H1 (cell line): ENCODE data around the gene ALDH5A1. TPM values are rescaled to one million over a fixed set of nuclear protein-coding genes. Genes with fewer than 3 reads are reported as not detected.

Source experiments
- CTCF ChIA-PET: fragments of 300-600 bp; sonication (Branson Sonifier 250); formaldehyde crosslinking; loops from one replicate; lab custom pipeline; 2021; ENCODE audit not compliant: partially characterized antibody; lab: Charles Lee
- POLR2A ChIA-PET: fragments of 300-600 bp; sonication (Branson Sonifier 250); formaldehyde crosslinking; loops from one replicate; lab custom pipeline; 2021; ENCODE audit warnings: inconsistent platforms; ENCODE audit not compliant: partially characterized antibody; lab: Charles Lee
- DNase-seq, 2 experiments: peaks; one replicate each; pipeline versions ENCODE4 v3.0.0 to v3.0.0-alpha.2; 2010 to 2022; ENCODE audit warnings: low spot score in 2 of 2, low read depth in 1 of 2, mixed read lengths in 1 of 2
- FAIRE-seq: peaks from 2 replicates; lab custom pipeline; 2011; peaks lifted over from hg19 to GRCh38; lab: Jason Lieb, UNC
- H2AFZ ChIP-seq: 2 replicates; pipeline ENCODE4 v1.8.1; 2012; ENCODE audit warnings: low read length, inconsistent platforms
- H2AK5ac ChIP-seq: 2 replicates; pipeline ENCODE4 v1.6.1; 2013; ENCODE audit warnings: low read depth, low read length
- H2BK120ac ChIP-seq: replicated peaks from 2 replicates; pipeline ENCODE3; 2013; ENCODE audit warnings: low read depth, low read length, inconsistent platforms
- H2BK12ac ChIP-seq: 2 replicates; pipeline ENCODE4 v1.6.1; 2013; ENCODE audit warnings: low read depth, low read length
- H2BK15ac ChIP-seq: 2 replicates; pipeline ENCODE4 v1.6.1; 2013; ENCODE audit warnings: low read length
- H2BK20ac ChIP-seq: 2 replicates; pipeline ENCODE4 v1.6.1; 2013; ENCODE audit warnings: low read length
- H2BK5ac ChIP-seq: 2 replicates; pipeline ENCODE4 v1.6.1; 2013; ENCODE audit warnings: low read depth, low read length
- H3K14ac ChIP-seq: 2 replicates; pipeline ENCODE4 v1.6.1; 2013; ENCODE audit warnings: inconsistent platforms; ENCODE audit not compliant: insufficient read length
- H3K18ac ChIP-seq: 2 replicates; pipeline ENCODE4 v1.6.1; 2013; ENCODE audit warnings: low read length; ENCODE audit errors: extremely low read depth
- H3K23ac ChIP-seq: 2 replicates; pipeline ENCODE4 v1.6.1; 2013; ENCODE audit warnings: inconsistent platforms; ENCODE audit not compliant: insufficient read length
- H3K23me2 ChIP-seq: 2 replicates; pipeline ENCODE4 v1.6.1; 2013; ENCODE audit warnings: low read depth, low read length
- H3K27ac ChIP-seq: 2 replicates; pipeline ENCODE4 v1.6.1; 2011; ENCODE audit warnings: low read depth, low read length, inconsistent platforms
- H3K27me3 ChIP-seq, 4 experiments: replicated peaks in 1 of 4; 1 replicate in 1 of 4; 2 replicates in 3 of 4; pipeline versions ENCODE4 v1.6.1 to v1.8.1; 2011 to 2013; ENCODE audit warnings: low read length in 3 of 4, mild to moderate bottlenecking in 3 of 4, inconsistent platforms in 2 of 4, mixed read lengths in 2 of 4, moderate library complexity in 1 of 4; ENCODE audit not compliant: control insufficient read depth in 3 of 4, insufficient read depth in 3 of 4; ENCODE audit errors: extremely low read depth in 1 of 4
- H3K36me3 ChIP-seq, 4 experiments: 2 replicates each; pipeline versions ENCODE4 v1.6.1 to v1.8.1; 2011 to 2013; ENCODE audit warnings: mild to moderate bottlenecking in 4 of 4, low read length in 3 of 4, moderate library complexity in 2 of 4, control low read depth in 1 of 4, inconsistent platforms in 1 of 4; ENCODE audit not compliant: insufficient read depth in 4 of 4, control insufficient read depth in 2 of 4
- H3K4ac ChIP-seq: replicated peaks from 2 replicates; pipeline ENCODE3; 2013; ENCODE audit warnings: low read length, low read depth, mixed read lengths, inconsistent platforms; ENCODE audit not compliant: insufficient read length
- H3K4me1 ChIP-seq, 4 experiments: replicated peaks in 1 of 4; 1 replicate in 1 of 4; 2 replicates in 3 of 4; pipeline versions ENCODE4 v1.6.1 to v1.8.1; 2011 to 2013; ENCODE audit warnings: low read length in 3 of 4, inconsistent platforms in 2 of 4, mixed read lengths in 1 of 4; ENCODE audit not compliant: insufficient read depth in 4 of 4, control insufficient read depth in 3 of 4
- H3K4me2 ChIP-seq, 2 experiments: 2 replicates each; pipeline versions ENCODE4 v1.6.1 to v1.8.1; 2011 to 2013; ENCODE audit warnings: low read depth in 2 of 2, low read length in 2 of 2, control low read depth in 1 of 2, inconsistent platforms in 1 of 2, mild to moderate bottlenecking in 1 of 2; ENCODE audit not compliant: insufficient read depth in 1 of 2
- H3K4me3 ChIP-seq, 4 experiments: fragments of 200-600, 300-600 bp in 1 of 4; sonication (generic), shearing (Covaris generic), sonication (Bioruptor Twin) in 1 of 4; 2 replicates each; pipeline versions ENCODE4 v1.5.1 to v1.8.1; 2011 to 2016; ENCODE audit warnings: low read length in 4 of 4, low read depth in 3 of 4, control low read depth in 2 of 4, inconsistent platforms in 2 of 4, mild to moderate bottlenecking in 2 of 4, mixed read lengths in 1 of 4, moderate library complexity in 1 of 4; ENCODE audit not compliant: insufficient read depth in 2 of 4; ENCODE audit errors: extremely low read depth in 1 of 4
- H3K56ac ChIP-seq: replicated peaks from 2 replicates; pipeline ENCODE3; 2013; ENCODE audit warnings: low read depth, mild to moderate bottlenecking, mixed read lengths, low read length, inconsistent platforms; ENCODE audit not compliant: insufficient read length
- H3K79me1 ChIP-seq: 2 replicates; pipeline ENCODE4 v1.6.1; 2013; ENCODE audit warnings: low read depth, low read length, control low read depth
- H3K79me2 ChIP-seq, 2 experiments: 2 replicates each; pipeline versions ENCODE4 v1.6.1 to v1.8.1; 2012 to 2013; ENCODE audit warnings: low read length in 2 of 2, mild to moderate bottlenecking in 2 of 2, inconsistent platforms in 1 of 2; ENCODE audit not compliant: insufficient read depth in 2 of 2, control insufficient read depth in 1 of 2
- H3K9ac ChIP-seq, 4 experiments: replicated peaks in 1 of 4; 1 replicate in 1 of 4; 2 replicates in 3 of 4; pipeline versions ENCODE4 v1.6.1 to v1.8.1; 2011 to 2013; ENCODE audit warnings: low read depth in 3 of 4, low read length in 3 of 4, control low read depth in 2 of 4, mild to moderate bottlenecking in 2 of 4, moderate library complexity in 2 of 4, inconsistent platforms in 1 of 4; ENCODE audit errors: extremely low read depth in 1 of 4
- H3K9me3 ChIP-seq, 2 experiments: 2 replicates each; pipeline versions ENCODE4 v1.6.1 to v1.8.1; 2012 to 2013; ENCODE audit warnings: mild to moderate bottlenecking in 2 of 2, moderate library complexity in 2 of 2, control low read depth in 1 of 2, inconsistent platforms in 1 of 2, low read depth in 1 of 2, low read length in 1 of 2, mixed read lengths in 1 of 2; ENCODE audit not compliant: insufficient read depth in 2 of 2
- H4K20me1 ChIP-seq, 2 experiments: replicated peaks in 1 of 2; 2 replicates each; pipeline versions ENCODE3 to v1.8.1; 2011 to 2013; ENCODE audit warnings: inconsistent platforms in 2 of 2, low read length in 2 of 2, mild to moderate bottlenecking in 1 of 2; ENCODE audit not compliant: insufficient read depth in 2 of 2, control insufficient read depth in 1 of 2
- H4K5ac ChIP-seq: 2 replicates; pipeline ENCODE4 v1.6.1; 2013; ENCODE audit warnings: low read length, low read depth, mixed read lengths, inconsistent platforms; ENCODE audit not compliant: insufficient read length
- H4K8ac ChIP-seq: 2 replicates; pipeline ENCODE4 v1.8.0; 2013; ENCODE audit warnings: mild to moderate bottlenecking, moderate library complexity, low read length, inconsistent platforms; ENCODE audit not compliant: insufficient read depth; ENCODE audit errors: extremely low read depth
- H4K91ac ChIP-seq: replicated peaks from 2 replicates; pipeline ENCODE3; 2013; ENCODE audit warnings: low read length, mixed read lengths, inconsistent platforms; ENCODE audit not compliant: insufficient read length
- ASH2L ChIP-seq: fragments of 200-600, 300-600 bp; sonication (generic); IDR thresholded peaks from one replicate; pipeline ENCODE4 v1.7.1; 2017; ENCODE audit warnings: low read length
- BACH1 ChIP-seq: IDR thresholded peaks from 2 replicates; pipeline ENCODE4 v1.6.1; 2012; ENCODE audit warnings: low read length, improper control_type of control experiment
- BCL11A ChIP-seq, 2 experiments: IDR thresholded peaks; one replicate each; pipeline ENCODE4 v1.6.1; 2011; ENCODE audit warnings: low read depth in 2 of 2, low read length in 2 of 2, mild to moderate bottlenecking in 2 of 2
- POLR2AphosphoS5 ChIP-seq: IDR thresholded peaks from 2 replicates; pipeline ENCODE4 v1.6.1; 2011; ENCODE audit warnings: low read depth, low read length
- POU5F1 ChIP-seq: IDR thresholded peaks from 2 replicates; pipeline ENCODE4 v1.6.1; 2011; ENCODE audit warnings: low read depth, mild to moderate bottlenecking, low read length, moderate library complexity
- RAD21 ChIP-seq, 2 experiments: IDR thresholded peaks in 1 of 2; conservative IDR thresholded peaks in 1 of 2; 2 replicates each; pipeline ENCODE4 v1.6.1; 2011; ENCODE audit warnings: low read depth in 2 of 2, low read length in 2 of 2, improper control_type of control experiment in 1 of 2, inconsistent platforms in 1 of 2, mild to moderate bottlenecking in 1 of 2, moderate library complexity in 1 of 2
- SIN3A ChIP-seq, 2 experiments: IDR thresholded peaks in 1 of 2; conservative IDR thresholded peaks in 1 of 2; 2 replicates each; pipeline ENCODE4 v1.6.1; 2011 to 2012; ENCODE audit warnings: low read length in 2 of 2, improper control_type of control experiment in 1 of 2, low read depth in 1 of 2, mild to moderate bottlenecking in 1 of 2
- SIX5 ChIP-seq: IDR thresholded peaks from 2 replicates; pipeline ENCODE4 v1.6.1; 2011; ENCODE audit warnings: mild to moderate bottlenecking, low read depth, low read length
- SP2 ChIP-seq: IDR thresholded peaks from 2 replicates; pipeline ENCODE4 v1.6.1; 2012; ENCODE audit warnings: mild to moderate bottlenecking, low read length, inconsistent platforms
- SUZ12 ChIP-seq: fragments of 200-600 bp; sonication (generic); IDR thresholded peaks from 2 replicates; pipeline ENCODE4 v1.6.1; 2012; ENCODE audit warnings: mild to moderate bottlenecking, inconsistent platforms, low read length, moderate library complexity, mixed read lengths
- TCF12 ChIP-seq: IDR thresholded peaks from 2 replicates; pipeline ENCODE4 v1.6.1; 2011; ENCODE audit warnings: low read depth, mild to moderate bottlenecking, low read length
- ZNF274 ChIP-seq: IDR thresholded peaks from 2 replicates; pipeline ENCODE4 v1.7.0; 2012; ENCODE audit warnings: low read length, borderline replicate concordance; ENCODE audit errors: extremely low read depth
- WGBS, 2 experiments: shearing (Covaris generic) in 1 of 2; methylation state at CpG; one replicate each; pipeline versions ENCODE4 v1.1.6 to v1.1.7; 2013 to 2015; ENCODE audit warnings: low lambda C conversion rate in 2 of 2, mixed read lengths in 2 of 2, inconsistent platforms in 1 of 2, low coverage in 1 of 2, missing lambda C conversion rate in 1 of 2; ENCODE audit not compliant: insufficient replicate concordance in 2 of 2, insufficient coverage in 1 of 2, insufficient read length in 1 of 2; ENCODE audit errors: extremely low coverage in 1 of 2, missing lambda C conversion rate in 1 of 2; 5-methylcytosine and 5-hydroxymethylcytosine counted together
- polyA plus RNA-seq, 7 experiments: library from polyadenylated mRNA; depleted of rRNA in 3 of 7; stranded (reverse) in 5 of 7; unstranded in 2 of 7; fragments of >200 nt in 5 of 7; fragments of 200-250 nt in 2 of 7; gene quantifications; 1 replicate in 5 of 7; 2 replicates in 1 of 7; 4 replicates in 1 of 7; pipeline versions ENCODE4 v1.2.1 to v1.2.3, GENCODE V29; 2011 to 2013; ENCODE audit warnings: missing spikeins in 2 of 7, mixed read lengths in 2 of 7
- total RNA-seq: library from RNA; stranded (reverse); fragmentation: NEBNext Ultra II Directional; extraction: Animal tissue kit (Norgen Biotek cat#: 25700); gene quantifications from 2 replicates; pipeline ENCODE4 v1.2.1, GENCODE V29; 2021

ALDH5A1 gene
- total and polyA plus RNA-seq, 2 of the 8 experiments (the other 6 are each of a cell fraction or from before 2014, with no cell fraction given) = 1.5 to 2.4 TPM

DNA sequence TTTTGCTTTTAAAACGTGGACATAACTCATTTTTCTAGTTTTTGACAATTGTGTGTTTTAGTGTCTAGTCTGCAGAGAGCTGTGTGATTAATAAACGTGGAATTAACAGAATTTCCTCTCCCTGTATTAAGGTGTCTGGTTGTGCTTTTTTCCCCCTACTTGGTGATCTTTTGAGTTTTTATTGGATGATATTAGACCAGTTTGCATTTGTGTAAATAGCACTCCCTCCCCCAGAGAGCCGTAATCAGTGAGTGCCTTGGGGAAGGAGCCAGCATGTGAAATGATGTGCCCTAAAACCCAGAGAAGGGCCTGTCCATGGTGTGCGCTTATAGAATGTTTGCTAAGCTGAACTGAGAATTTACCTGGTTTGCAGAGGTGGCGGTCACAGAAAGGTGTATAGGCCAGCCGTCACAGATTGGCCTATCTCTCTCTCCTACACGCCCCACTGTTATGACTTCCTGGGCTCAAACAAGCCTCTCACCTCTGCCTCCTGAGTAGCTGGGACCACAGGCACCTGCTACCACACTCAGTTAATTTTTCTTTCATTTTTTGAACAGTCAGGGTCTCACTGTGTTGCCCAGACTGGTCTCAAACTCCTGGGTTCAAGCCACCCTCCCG is 42.4 kb downstream of the ALDH5A1 start:
- H2AFZ ChIP-seq = no peak overlapping the region
- H4K91ac ChIP-seq = no peak overlapping the region
- H3K27ac ChIP-seq = no peak overlapping the region
- no peak overlapping the region for H4K5ac ChIP-seq
- H2AK5ac ChIP-seq = no peak overlapping the region
- no peak overlapping the region for H3K14ac ChIP-seq
- H3K79me2 ChIP-seq = no peaks in the 10 kb centered on the region
- no peak overlapping the region for H3K4ac ChIP-seq
- H4K20me1 ChIP-seq = no peaks in the 10 kb centered on the region
- H3K79me1 ChIP-seq = no peaks in the 10 kb centered on the region; the same call in 1 of the 2 replicates
- no peak overlapping the region for H2BK12ac ChIP-seq
- H3K9me3 ChIP-seq = no peaks in the 10 kb centered on the region
- H3K4me3 ChIP-seq = no peak overlapping the region
- no peak overlapping the region for H2BK120ac ChIP-seq
- H3K56ac ChIP-seq = no peak overlapping the region
- no peak overlapping the region for H2BK15ac ChIP-seq
- H3K27me3 ChIP-seq = no peaks in the 10 kb centered on the region
- DNase-seq (no peak), FAIRE-seq (no peak)
- H2BK5ac ChIP-seq = no peak overlapping the region
- H3K23me2 ChIP-seq = no peaks in the 10 kb centered on the region; the same call in 1 of the 2 replicates
- H4K8ac ChIP-seq = no peak overlapping the region
- no peak overlapping the region for H3K9ac ChIP-seq
- no peak overlapping the region for H2BK20ac ChIP-seq
- 94% methylated on average over 8 of the region's 8 CpGs; no CpG with 5 or more reads in 1 of the 2 experiments for WGBS, 2 experiments
- no peak overlapping the region for H3K4me2 ChIP-seq
- ChIA-PET CTCF (interaction anchor here (0.7 to 5.4 kb wide), 13 partner anchors 9 to 481 kb away, joined by 3 to 56 read pairs (median 4); partner anchors contain the start of genes ACOT13 and TDP2), POLR2A (no interaction called here)
- no peak overlapping the region for H3K23ac ChIP-seq
- TF ChIP-seq BACH1 (no peak), SIN3A (conservative IDR thresholded peaks at IDR 0.05 in 1 of 2, IDR thresholded peaks at IDR 0.05 in 1 of 2; ENCODE audit: low read depth in 1 of 2, low read length in 2 of 2) (no peak), ASH2L (no peak), SP2 (no peak), POLR2AphosphoS5 (no peak), TCF12 (no peak), BCL11A (IDR thresholded peaks at IDR 0.05; ENCODE audit: low read depth in 2 of 2, low read length in 2 of 2) (no peak), ZNF274 (no peak), SUZ12 (no peak), RAD21 (IDR thresholded peaks at IDR 0.05 in 1 of 2, conservative IDR thresholded peaks at IDR 0.05 in 1 of 2; ENCODE audit: low read depth in 2 of 2, low read length in 2 of 2) (no peak), POU5F1 (no peak), SIX5 (no peak)
- H3K36me3 ChIP-seq = no peaks in the 10 kb centered on the region
- no peaks in the 10 kb centered on the region for H3K4me1 ChIP-seq
- no peak overlapping the region for H3K18ac ChIP-seq
